ENCODE data around the gene PLK5. TPM values are rescaled to one million over a fixed set of nuclear protein-coding genes. Genes with fewer than 3 reads are reported as not detected.
"Not testable (repeated sequence)": the region's sequence is repeated elsewhere in the genome, so short reads cannot be mapped to it uniquely, and the experiment has no call there.

The PLK5 gene
- total RNA-seq, 1 experiment from 2014 or later, result 1.4 TPM

GRCh38 chr19:1499231-1499630 is 24.6 kb upstream of the PLK5 start:
- H3K9me3 Mint-ChIP-seq; DNase-seq (ENCODE audit: low spot score); H3K27ac Mint-ChIP-seq; ATAC-seq; POLR2A ChIA-PET; CTCF ChIA-PET; H3K4me1 Mint-ChIP-seq; H3K4me3 Mint-ChIP-seq; H3K36me3 Mint-ChIP-seq: not testable (repeated sequence)
- peaks cover 21% of the 10 kb centered on the region for H3K27me3 Mint-ChIP-seq (ENCODE audit: low read depth)

DNA sequence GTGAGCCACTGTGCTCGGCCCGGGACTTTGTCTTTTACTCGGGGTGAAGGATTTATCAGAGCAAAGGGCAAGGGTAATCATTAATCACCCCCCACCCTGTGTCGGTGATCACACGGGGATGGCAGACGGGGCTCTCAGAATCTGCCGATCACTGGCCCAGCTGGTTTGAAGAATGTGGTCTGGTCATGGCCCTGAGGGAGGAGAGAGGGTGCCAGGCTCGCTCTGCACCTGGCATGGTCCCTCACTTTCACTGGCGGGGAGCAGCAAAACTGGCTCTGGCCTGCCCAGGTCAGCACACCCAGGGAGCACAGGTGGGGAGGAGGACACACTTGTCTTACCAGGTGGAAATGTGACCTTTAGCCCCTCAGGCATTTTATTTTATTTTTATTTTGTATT is 22.7 kb upstream of the PLK5 start:
- Mint-ChIP-seq H3K4me1 (no peaks in the 10 kb centered on the region; the same call in 1 of the 2 replicates), H3K27me3 (ENCODE audit: low read depth) (peaks cover 39% of the 10 kb centered on the region), H3K36me3 (peaks cover 5% of the 10 kb centered on the region; the same call in 1 of the 2 replicates), H3K9me3 (no peaks in the 10 kb centered on the region), H3K4me3 (no peak overlapping the region), H3K27ac (no peak overlapping the region)
- DNase-seq (ENCODE audit: low spot score) (no peak), ATAC-seq (no peak)
- TF ChIP-seq RORB (CRISPR knock-in tag; IDR thresholded peaks at IDR 0.05) (no peak), NR3C1 (CRISPR knock-in tag; conservative IDR thresholded peaks at IDR 0.05; ENCODE audit: low read depth) (no peak), RELA (CRISPR knock-in tag; IDR thresholded peaks at IDR 0.05; ENCODE audit: borderline replicate concordance) (no peak), TEAD1 (CRISPR knock-in tag; IDR thresholded peaks at IDR 0.05) (no peak), SP1 (CRISPR knock-in tag; conservative IDR thresholded peaks at IDR 0.05) (no peak), ZNF121 (CRISPR knock-in tag; IDR thresholded peaks at IDR 0.05) (no peak), ATF2 (CRISPR knock-in tag; IDR thresholded peaks at IDR 0.05; ENCODE audit: borderline replicate concordance, low read depth) (no peak), IRF2 (CRISPR knock-in tag; IDR thresholded peaks at IDR 0.05; ENCODE audit: borderline replicate concordance, low read depth) (no peak), PRRX2 (CRISPR knock-in tag; IDR thresholded peaks at IDR 0.05) (no peak), FOXK1 (CRISPR knock-in tag; IDR thresholded peaks at IDR 0.05) (no peak), MXD4 (CRISPR knock-in tag; IDR thresholded peaks at IDR 0.05; ENCODE audit: borderline replicate concordance) (no peak), JAZF1 (CRISPR knock-in tag; IDR thresholded peaks at IDR 0.05) (no peak), FOXP1 (CRISPR knock-in tag; IDR thresholded peaks at IDR 0.05; ENCODE audit: borderline replicate concordance) (no peak), MLX (CRISPR knock-in tag; IDR thresholded peaks at IDR 0.05) (no peak), ZBTB21 (CRISPR knock-in tag; IDR thresholded peaks at IDR 0.05; ENCODE audit: borderline replicate concordance) (no peak), ZNF416 (CRISPR knock-in tag; IDR thresholded peaks at IDR 0.05) (no peak)
- TF ChIP-seq, protein P1, sequence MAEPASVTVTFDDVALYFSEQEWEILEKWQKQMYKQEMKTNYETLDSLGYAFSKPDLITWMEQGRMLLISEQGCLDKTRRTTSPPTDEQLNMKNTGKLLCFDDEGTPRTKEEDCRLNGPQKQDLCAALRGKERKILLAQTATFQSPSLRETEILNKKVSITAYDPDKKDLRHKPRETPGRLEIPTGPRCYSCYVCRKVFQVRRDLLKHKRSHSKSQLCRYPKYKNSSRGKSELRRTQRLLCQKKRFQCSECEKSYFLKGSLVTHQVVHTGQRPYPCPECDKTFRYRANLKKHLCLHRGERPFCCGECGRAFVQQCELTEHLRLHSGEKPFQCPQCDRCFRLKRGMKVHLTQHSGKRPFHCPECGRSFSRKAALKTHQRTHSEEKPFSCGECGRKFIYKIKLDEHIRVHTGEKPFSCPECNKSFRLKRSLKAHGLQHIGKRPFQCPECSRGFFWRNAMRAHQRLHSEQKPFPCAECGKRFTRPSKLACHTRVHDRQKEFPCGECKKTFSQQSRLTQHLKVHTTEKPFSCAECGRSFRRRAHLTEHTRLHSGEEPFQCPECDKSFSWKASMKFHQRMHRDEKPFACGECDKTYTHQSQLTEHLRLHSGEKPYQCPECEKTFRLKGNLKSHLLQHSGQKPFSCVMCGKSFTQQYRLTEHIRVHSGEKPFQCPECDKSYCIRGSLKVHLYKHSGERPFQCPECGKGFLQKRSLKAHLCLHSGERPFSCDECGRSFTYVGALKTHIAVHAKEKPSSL (CRISPR knock-in tag; conservative IDR thresholded peaks at IDR 0.05), result no peak
- ChIA-PET CTCF (interaction anchor here (2.6 kb wide), 1 partner anchor 10 kb away, joined by 15 read pairs; the partner anchor contains the start of gene REEP6), POLR2A (no interaction called here)

- no peaks in the 10 kb centered on the region; the same call in 1 of the 2 replicates for H3K4me1 Mint-ChIP-seq
- ChIA-PET POLR2A (interaction anchor here (0.6 to 0.7 kb wide), 2 partner anchors 417 to 1522 kb away, joined by 3 read pairs; no protein-coding TSS in a partner anchor), CTCF (interaction anchor here (0.8 to 2.6 kb wide), 3 partner anchors 12 to 31 kb away, joined by 3 to 15 read pairs (median 3); partner anchors contain the start of gene REEP6)
- H3K36me3 Mint-ChIP-seq, result peaks cover 5% of the 10 kb centered on the region; the same call in 1 of the 2 replicates
- DNase-seq (ENCODE audit: low spot score) (no peak), ATAC-seq (no peak)
- H3K27me3 Mint-ChIP-seq (ENCODE audit: low read depth), result peaks cover 41% of the 10 kb centered on the region
- TF ChIP-seq IRF2 (CRISPR knock-in tag; IDR thresholded peaks at IDR 0.05; ENCODE audit: borderline replicate concordance, low read depth), result no peak
- no peak for TF ChIP-seq SOX15 (CRISPR knock-in tag; IDR thresholded peaks at IDR 0.05)
- TF ChIP-seq TP53 (CRISPR knock-in tag; IDR thresholded peaks at IDR 0.05), result no peak
- TF ChIP-seq, protein P2, sequence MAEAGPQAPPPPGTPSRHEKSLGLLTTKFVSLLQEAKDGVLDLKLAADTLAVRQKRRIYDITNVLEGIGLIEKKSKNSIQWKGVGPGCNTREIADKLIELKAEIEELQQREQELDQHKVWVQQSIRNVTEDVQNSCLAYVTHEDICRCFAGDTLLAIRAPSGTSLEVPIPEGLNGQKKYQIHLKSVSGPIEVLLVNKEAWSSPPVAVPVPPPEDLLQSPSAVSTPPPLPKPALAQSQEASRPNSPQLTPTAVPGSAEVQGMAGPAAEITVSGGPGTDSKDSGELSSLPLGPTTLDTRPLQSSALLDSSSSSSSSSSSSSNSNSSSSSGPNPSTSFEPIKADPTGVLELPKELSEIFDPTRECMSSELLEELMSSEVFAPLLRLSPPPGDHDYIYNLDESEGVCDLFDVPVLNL (CRISPR knock-in tag; IDR thresholded peaks at IDR 0.05; ENCODE audit: borderline replicate concordance, low read depth), result no peak
- TF ChIP-seq NR1H2 (CRISPR knock-in tag; IDR thresholded peaks at IDR 0.05), result no peak
- no peak for TF ChIP-seq EMX1 (CRISPR knock-in tag; IDR thresholded peaks at IDR 0.05)
- TF ChIP-seq FOXK1 (CRISPR knock-in tag; IDR thresholded peaks at IDR 0.05), result no peak
- no peak for TF ChIP-seq ZNF396 (CRISPR knock-in tag; IDR thresholded peaks at IDR 0.05; ENCODE audit: borderline replicate concordance)
- TF ChIP-seq ELF4 (CRISPR knock-in tag; IDR thresholded peaks at IDR 0.05; ENCODE audit: low read depth), result no peak
- peak overlapping the region; percentile 31; the same call in 1 of the 2 replicates for H3K4me3 Mint-ChIP-seq
- no peak overlapping the region for H3K27ac Mint-ChIP-seq
- no peaks in the 10 kb centered on the region for H3K9me3 Mint-ChIP-seq
These were observed 21.3 kb upstream of the PLK5 start for GRCh38 chr19:1502433-1503088.
